Stomach (tissue), 9 donors: ENCODE data around the gene ACOT7. TPM values are rescaled to one million over a fixed set of nuclear protein-coding genes. Genes with fewer than 3 reads are reported as not detected.

ENCODE experiments used
- DNase-seq, 2 donors: peaks; one replicate each; pipeline versions ENCODE4 v3.0.0 to v3.0.0-alpha.2; 2013 to 2019
- H3K27ac ChIP-seq, 5 donors: fragments of 200-600 bp in 4 of 5; sonication (generic) in 4 of 5; one replicate each; pipeline ENCODE4 v1.5.1; 2013 to 2019; ENCODE audit warnings: mild to moderate bottlenecking in 1 of 5, moderate library complexity in 1 of 5
- H3K27me3 ChIP-seq, 3 donors: fragments of 200-600 bp; sonication (generic); one replicate each; pipeline ENCODE4 v1.5.1; 2017 to 2019; ENCODE audit warnings: mixed run types in 1 of 3
- H3K36me3 ChIP-seq, 4 donors: fragments of 200-600 bp; sonication (generic); 1 replicate in 3 of 4; 2 replicates in 1 of 4; pipeline ENCODE4 v1.5.1; 2016 to 2019
- H3K4me1 ChIP-seq, 4 donors: fragments of 200-600 bp; sonication (generic); one replicate each; pipeline ENCODE4 v1.5.1; 2016 to 2019
- H3K4me3 ChIP-seq, 4 donors: fragments of 200-600 bp; sonication (generic) in 3 of 4; one replicate each; pipeline ENCODE4 v1.5.1; 2016 to 2019; ENCODE audit warnings: mild to moderate bottlenecking in 1 of 4
- H3K9me3 ChIP-seq, 4 donors: fragments of 200-600 bp; sonication (generic); one replicate each; pipeline ENCODE4 v1.5.1; 2016 to 2019
- CTCF ChIP-seq, 7 experiments: fragments of 450-650 bp in 4 of 7; fragments of 200-600 bp in 3 of 7; sonication (generic) in 3 of 7; IDR thresholded peaks; one replicate each; pipeline ENCODE4 v1.5.1; 2016 to 2019; ENCODE audit warnings: antibody characterized with exemption in 7 of 7, control low read depth in 2 of 7, mild to moderate bottlenecking in 1 of 7
- EP300 ChIP-seq: sonication (generic); formaldehyde crosslinking; IDR thresholded peaks from one replicate; pipeline ENCODE4 v1.6.1; 2017; ENCODE audit warnings: antibody characterized with exemption
- POLR2A ChIP-seq, 4 donors: fragments of 450-650 bp; IDR thresholded peaks; one replicate each; pipeline ENCODE4 v1.6.1; 2016; ENCODE audit warnings: antibody characterized with exemption in 4 of 4, control low read depth in 2 of 4, mild to moderate bottlenecking in 1 of 4, moderate library complexity in 1 of 4
- POLR2AphosphoS5 ChIP-seq, 3 donors: sonication (generic); formaldehyde crosslinking; IDR thresholded peaks; one replicate each; pipeline ENCODE4 v1.6.1; 2016; ENCODE audit warnings: antibody characterized with exemption in 3 of 3
- WGBS, 5 donors: extraction: QIAGEN DNeasy Blood & Tissue Kit in 3 of 5; methylation state at CpG; one replicate each; pipeline versions ENCODE4 v1.1.5 to v1.1.7; 2013 to 2018; 5-methylcytosine and 5-hydroxymethylcytosine counted together
- intact Hi-C: fragments of 100-400 bp; cut with DNase I; formaldehyde crosslinking; loops from one replicate; pipeline ENCODE4 v1.15.1; 2023; ENCODE audit warnings: low total_unique reads
- polyA plus RNA-seq, 3 donors: library from polyadenylated mRNA; stranded (reverse); fragments of 200-250 nt; gene quantifications; one replicate each; pipeline ENCODE4 v1.2.3, GENCODE V29; 2013
- total RNA-seq, 5 donors: library from RNA; depleted of rRNA; stranded (reverse); fragments of >200 nt; gene quantifications; one replicate each; pipeline versions ENCODE4 v1.1.0 to v1.2.3, GENCODE V29; 2014 to 2016
- donor health status: healthy with polysubstance abuse.
- donor health status: Bipolar disorder and iron deficiency.
- donor health status: healthy.

ACOT7 gene
- total and polyA plus RNA-seq, 8 donors = 9.4 to 69.8 (median 19.4) TPM; not detected in 1

- Histone ChIP-seq H3K9me3 (no peaks in the 10 kb centered on the region), H3K27ac (no peak overlapping the region), H3K36me3 (peaks cover 33 to 57% (median 55%) of the 10 kb centered on the region in 4 donors), H3K4me1 (peaks cover 11 to 26% (median 17%) of the 10 kb centered on the region in 4 donors), H3K4me3 (no peak overlapping the region), H3K27me3 (peaks cover 0 to 8% (median 0%) of the 10 kb centered on the region in 3 donors)
- intact Hi-C loops = no loop called here
- TF ChIP-seq POLR2AphosphoS5 (IDR thresholded peaks at IDR 0.05) = no peak
- TF ChIP-seq POLR2A (IDR thresholded peaks at IDR 0.05) = no peak
- TF ChIP-seq EP300 = no peak
- TF ChIP-seq CTCF (IDR thresholded peaks at IDR 0.05) = no peak
- 36 to 79% (median 67%) methylated on average over 1 of the region's 1 CpG for WGBS, 5 donors
- DNase-seq = no peak
These were observed 160.2 kb downstream of the ACOT7 start for GRCh38 chr1:6233376-6233775.

- H3K4me3 ChIP-seq = no peak overlapping the region
- H3K27me3 ChIP-seq = no peaks in the 10 kb centered on the region
- peaks cover 50 to 94% (median 91%) of the 10 kb centered on the region in 4 donors for H3K36me3 ChIP-seq
- no peak for TF ChIP-seq CTCF (IDR thresholded peaks at IDR 0.05)
- TF ChIP-seq POLR2A (IDR thresholded peaks at IDR 0.05) = no peak
- no peak for TF ChIP-seq EP300
- no peak for TF ChIP-seq POLR2AphosphoS5 (IDR thresholded peaks at IDR 0.05)
- no peak for DNase-seq
- H3K9me3 ChIP-seq = no peaks in the 10 kb centered on the region
- peaks cover 0 to under 1% (median 0%) of the 10 kb centered on the region in 4 donors for H3K4me1 ChIP-seq
- WGBS, 5 donors = 89 to 96% (median 94%) methylated on average over 8 of the region's 8 CpGs
- H3K27ac ChIP-seq = no peak overlapping the region
- intact Hi-C loops = no loop called here
These were observed 167.9 kb downstream of the ACOT7 start for GRCh38 chr1:6225651-6226050.

DNA sequence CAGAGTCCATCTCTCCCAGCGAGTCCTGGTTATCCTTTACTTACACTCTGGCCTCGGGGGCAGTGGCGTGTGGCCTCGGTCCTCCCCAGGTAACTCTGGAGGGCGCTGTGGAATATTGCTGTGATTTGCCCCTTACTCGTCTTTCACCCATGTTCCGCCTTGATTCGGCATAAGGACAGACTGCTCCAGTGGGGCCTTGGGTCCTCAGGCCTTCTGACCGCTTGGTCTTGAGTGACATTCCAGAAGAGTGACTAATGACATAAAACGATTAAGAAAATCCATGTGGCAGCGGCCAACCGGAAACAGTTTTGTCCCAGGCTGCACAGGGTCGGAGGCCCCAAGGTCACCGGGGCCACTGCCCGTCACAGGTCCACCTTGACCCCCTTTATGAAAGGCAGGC lies 168.8 kb downstream of the ACOT7 start:
- Histone ChIP-seq H3K27ac (no peak overlapping the region), H3K4me1 (peaks cover 0 to 10% (median 0%) of the 10 kb centered on the region in 4 donors), H3K9me3 (no peaks in the 10 kb centered on the region), H3K36me3 (peaks cover 41 to 85% (median 83%) of the 10 kb centered on the region in 4 donors), H3K4me3 (no peak overlapping the region), H3K27me3 (no peaks in the 10 kb centered on the region)
- intact Hi-C loops = no loop called here
- 80 to 88% (median 83%) methylated on average over 14 to 15 of the region's 15 CpGs for WGBS, 5 donors
- TF ChIP-seq EP300 (no peak), POLR2A (IDR thresholded peaks at IDR 0.05) (no peak), POLR2AphosphoS5 (IDR thresholded peaks at IDR 0.05) (no peak), CTCF (IDR thresholded peaks at IDR 0.05) (no peak)
- no peak for DNase-seq

- Histone ChIP-seq H3K9me3 (no peaks in the 10 kb centered on the region), H3K27ac (no peak overlapping the region), H3K27me3 (no peaks in the 10 kb centered on the region), H3K4me3 (no peak overlapping the region), H3K36me3 (peaks cover 35 to 74% (median 72%) of the 10 kb centered on the region in 4 donors), H3K4me1 (peaks cover 0 to 14% (median 0%) of the 10 kb centered on the region in 4 donors)
- 94 to 98% (median 95%) methylated on average over 13 of the region's 13 CpGs for WGBS, 5 donors
- TF ChIP-seq EP300 (no peak), POLR2AphosphoS5 (IDR thresholded peaks at IDR 0.05) (no peak), POLR2A (IDR thresholded peaks at IDR 0.05) (no peak), CTCF (IDR thresholded peaks at IDR 0.05) (no peak)
- no peak for DNase-seq
- intact Hi-C loops = no loop called here
These were observed 169.9 kb downstream of the ACOT7 start for GRCh38 chr1:6223617-6224016.
